HG03045 (cell line): ENCODE data around the gene TJP3.

Source experiments
- ATAC-seq: cut with Tn5 transposase; IDR thresholded peaks from one replicate; pipeline ENCODE4 v1.9.1; 2021; ENCODE audit warnings: mild to moderate bottlenecking, moderate library complexity; ENCODE audit not compliant: unreplicated experiment

TJP3 gene

DNA sequence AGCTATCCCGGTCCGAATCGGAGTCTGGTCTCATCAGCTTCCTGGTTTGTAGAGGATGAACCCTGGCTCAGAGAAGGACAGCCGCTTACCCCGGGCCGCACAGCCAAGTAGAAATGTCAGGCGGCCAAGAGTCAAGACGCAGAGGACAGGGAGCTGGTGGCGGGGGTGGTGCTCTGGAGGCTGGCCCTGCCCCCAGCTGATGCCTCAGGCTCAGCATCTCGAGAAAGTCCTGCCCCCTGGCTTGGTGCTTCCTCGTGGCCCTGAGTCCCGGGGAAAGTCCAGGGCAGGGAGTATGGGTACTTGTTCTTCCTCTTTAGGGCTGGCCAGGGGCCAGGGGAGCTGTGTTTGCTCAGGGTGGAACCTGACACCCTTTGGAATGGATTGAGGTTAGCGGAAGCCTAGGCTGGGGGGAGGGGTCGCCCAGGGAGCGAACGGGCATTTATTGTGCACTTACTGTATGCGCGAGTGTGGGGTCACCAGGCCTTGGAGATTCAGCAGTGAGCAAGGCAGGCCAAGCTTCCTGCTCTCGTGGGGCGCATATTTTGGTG, 2.2 kb downstream of the TJP3 start:
- no peak for ATAC-seq

DNA sequence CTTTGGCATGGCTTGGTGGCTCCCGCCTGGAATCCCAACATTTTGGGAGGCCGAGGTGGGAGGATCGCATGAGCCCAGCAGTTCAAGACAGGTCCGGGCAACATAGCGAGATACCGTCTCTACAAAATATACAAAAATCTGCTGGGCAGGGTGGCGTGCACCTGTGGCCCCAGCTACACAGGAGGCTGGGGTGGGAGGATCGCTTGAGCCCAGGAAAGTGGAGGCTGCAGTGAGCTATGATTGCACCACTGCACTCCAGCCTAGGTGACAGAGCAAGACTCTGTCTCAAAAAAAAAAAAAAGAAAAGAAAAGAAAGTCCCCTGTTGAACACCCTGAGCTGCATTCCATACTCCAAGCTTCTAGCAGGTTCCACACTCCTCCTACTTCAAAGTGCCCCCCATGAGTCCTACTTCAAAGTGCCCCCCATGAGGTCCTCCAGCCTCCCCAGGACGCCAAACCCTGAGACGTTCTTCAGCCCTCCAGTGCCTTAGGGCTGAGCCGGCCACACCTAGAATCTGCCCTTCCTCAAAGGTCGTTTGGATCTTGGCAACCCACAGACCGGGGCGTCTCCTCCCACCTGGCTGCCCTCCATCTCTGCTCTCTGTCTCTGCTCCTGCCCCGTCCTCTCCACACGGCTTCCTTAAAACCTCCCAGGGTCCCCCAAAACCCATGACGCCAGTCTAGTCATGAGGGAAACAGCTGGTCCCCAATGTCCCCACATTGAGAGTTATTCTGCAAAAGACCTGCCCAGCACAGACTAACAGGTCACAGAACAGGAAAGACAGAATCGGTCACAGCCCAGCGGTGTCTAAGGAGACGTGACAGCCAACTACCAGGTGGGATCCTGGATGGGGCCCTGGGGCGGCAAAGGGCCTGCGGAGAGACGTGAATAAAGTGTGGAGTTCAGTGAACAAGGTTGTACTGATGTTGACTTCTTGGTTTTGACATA, 4.8 kb downstream of the TJP3 start:
- ATAC-seq, result no peak

DNA sequence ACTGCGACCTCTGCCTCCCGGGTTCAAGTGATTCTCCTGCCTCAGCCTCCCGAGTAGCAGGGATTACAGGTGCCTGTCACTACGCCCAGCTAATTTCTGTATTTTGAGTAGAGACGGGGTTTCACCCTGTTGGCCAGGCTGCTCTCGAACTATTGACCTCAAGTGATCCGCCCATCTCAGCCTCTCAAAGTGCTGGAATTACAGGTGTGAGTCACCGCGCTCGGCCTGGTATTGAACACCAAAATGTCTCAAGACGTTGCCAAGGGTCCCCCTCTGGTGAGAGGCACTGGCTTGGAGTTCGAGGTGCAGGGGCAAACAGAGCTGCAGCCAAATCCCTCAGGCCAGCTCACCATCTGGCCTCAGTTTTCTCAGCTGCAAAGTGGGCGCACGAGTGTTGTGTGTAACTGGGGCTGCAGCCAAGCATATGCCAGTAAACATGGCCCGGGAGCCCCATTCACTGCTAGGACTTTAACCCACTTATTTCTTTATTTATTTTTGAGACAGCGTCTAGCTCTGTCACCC, 8.0 kb downstream of the TJP3 start:
- no peak for ATAC-seq

DNA sequence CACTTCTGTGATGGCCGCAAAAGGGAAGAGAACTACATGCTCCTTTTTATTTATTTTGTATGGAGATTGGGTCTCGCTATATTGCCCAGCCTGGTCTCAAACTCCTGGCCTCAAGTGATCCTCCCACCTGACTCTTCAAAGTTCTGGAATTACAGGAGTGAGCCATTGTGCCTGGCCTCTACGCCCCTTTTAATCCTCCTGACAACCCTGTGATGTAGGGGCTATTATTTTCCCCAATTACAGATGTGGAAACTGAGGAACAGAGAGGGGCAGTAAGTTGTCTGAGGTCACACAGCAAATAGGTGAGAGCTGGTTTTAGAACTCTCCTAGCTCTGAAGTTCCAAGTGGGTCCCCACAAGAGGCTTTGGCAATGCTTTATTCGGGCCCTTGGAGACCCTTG, 11.7 kb downstream of the TJP3 start:
- ATAC-seq, result no peak

DNA sequence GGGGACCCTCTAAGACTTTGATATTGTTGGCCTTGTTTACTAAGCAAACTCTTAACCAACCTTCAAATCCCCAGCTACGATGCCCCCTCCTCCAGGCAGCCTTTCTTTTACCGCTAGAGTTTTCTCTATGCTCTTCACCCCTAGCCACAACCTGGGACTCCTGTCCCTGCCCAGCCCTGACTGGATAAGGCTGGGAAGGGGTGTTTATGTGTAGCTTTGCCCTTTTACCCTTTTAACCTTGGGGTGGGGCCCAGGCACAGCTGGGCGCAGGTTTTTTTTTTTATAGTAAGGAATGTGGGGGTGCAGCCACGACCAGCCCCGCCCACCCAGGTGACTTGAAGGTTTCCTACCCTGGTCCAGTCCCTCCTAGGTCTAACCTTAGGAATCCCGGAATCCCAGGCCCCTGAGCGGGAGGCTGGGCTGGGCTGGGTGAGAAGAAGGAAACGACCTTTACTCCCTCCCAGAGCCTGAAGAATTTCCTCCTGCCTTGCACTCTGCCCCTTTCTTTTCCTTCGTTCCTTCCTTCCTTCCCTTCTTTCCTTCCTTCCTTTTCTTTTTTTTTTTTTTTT, 12.2 kb downstream of the TJP3 start:
- ATAC-seq, result no peak

DNA sequence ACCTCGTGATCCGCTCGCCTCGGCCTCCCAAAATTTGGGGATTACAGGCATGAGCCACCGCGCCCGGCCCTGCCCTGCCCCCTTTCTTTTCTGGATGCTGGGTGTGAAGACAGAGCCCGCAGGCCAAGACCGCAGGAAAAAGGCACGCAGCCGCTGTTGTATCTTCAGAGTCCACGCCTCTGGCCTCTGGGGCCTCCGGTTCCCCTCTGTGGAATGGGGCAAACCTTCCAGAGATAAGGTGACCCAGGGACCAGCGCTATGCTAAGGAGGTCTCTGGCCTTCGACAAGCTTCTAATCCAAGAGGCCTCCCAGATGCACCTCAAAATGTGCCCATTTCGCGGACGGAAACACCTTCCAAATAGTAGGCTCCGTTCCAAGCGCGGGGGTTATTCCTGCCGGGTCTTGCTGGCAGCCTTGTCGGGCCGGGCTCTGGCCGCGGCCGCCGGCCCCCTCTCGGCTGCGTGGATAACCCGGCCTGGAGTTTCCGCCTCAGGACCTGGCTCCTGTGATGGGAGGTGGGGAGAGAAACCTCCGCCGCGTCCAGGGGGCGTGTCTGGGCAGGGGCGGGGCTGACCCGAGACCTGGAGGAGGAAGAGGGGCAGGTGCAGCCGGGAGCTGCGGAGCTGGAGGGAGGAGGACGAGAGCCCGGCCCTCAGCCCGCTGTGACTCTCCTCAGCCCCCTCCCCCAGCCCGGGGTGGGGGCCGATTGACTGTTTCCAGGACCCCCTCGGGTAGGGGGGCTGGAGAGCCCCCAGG, 13.1 kb downstream of the TJP3 start:
- no peak for ATAC-seq

DNA sequence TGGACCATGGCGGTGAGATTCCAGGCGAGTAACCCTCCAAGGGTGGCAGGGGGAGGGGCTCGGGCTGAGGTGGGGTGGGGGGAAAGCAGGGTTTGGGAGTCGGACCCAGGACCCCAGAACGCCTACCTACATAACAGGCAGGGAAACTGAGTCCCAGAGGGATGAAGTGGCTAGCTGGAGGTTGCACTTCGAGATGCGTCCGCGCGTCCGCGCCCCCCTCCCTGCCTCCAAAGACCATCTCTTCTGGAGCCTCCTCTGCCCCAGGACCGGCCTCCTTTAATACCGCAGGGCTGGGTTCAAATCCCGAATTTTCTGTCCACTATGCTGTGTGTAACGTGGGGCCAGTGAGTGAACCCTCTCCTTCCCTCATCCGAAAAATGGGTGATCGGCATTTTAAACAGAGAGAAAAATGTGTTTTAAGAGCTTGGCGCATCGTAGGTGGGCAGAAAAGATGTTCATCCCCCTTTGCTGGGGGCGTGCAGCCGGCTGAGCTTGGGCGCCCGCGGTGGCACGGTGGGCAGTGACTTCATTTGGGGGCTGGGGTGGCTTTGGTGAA, 13.8 kb downstream of the TJP3 start:
- no peak for ATAC-seq

DNA sequence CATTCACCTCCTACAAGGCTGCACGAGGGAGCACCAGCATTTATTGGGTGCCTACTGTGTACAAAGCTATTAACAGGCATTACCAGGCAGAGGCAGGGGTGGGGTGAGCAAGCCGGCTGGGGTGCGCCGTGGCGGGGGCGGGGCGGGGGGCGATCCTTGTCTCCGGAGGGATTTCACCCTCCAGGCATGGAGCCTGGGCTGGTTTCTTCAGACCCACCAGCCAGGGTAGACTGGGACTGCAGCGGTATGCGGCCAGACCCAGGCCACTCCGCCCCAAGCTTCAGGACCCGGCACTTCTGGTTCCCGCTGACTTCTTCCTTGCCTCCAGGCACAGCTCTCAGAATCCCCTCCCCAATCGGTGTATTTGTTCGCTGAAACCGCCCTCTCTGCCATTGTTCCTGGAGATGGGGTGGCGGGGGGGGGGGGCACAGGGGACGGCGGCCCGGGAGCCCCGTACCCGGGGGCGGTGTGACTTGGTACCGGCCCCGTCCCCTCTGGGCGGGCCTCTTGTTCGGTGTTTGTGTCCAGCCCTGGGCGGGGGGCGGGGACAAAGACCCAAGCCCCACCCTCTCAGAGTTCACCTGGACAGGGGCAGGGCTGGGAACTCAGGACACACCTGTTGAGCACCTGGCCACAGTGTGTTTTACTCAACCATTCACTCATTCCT, 14.4 kb downstream of the TJP3 start:
- no peak for ATAC-seq

DNA sequence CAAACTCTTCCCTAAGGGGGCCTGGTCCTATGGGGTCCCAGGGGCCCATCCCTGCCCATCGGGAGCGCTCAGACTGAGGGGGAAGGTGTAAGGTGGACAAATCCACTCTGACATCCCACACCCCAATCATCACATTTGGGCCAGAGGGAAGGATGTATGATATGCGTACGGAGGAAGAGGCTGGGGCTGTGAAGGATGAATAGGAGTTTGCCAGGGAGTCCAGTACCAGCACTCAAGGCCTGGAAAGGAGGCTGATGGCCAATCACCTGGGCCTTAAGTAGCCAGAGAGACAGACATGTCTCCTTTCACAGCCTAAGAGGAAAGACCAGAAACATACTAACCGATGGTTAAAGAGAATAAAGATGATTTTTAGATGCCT, 14.9 kb downstream of the TJP3 start:
- no peak for ATAC-seq

DNA sequence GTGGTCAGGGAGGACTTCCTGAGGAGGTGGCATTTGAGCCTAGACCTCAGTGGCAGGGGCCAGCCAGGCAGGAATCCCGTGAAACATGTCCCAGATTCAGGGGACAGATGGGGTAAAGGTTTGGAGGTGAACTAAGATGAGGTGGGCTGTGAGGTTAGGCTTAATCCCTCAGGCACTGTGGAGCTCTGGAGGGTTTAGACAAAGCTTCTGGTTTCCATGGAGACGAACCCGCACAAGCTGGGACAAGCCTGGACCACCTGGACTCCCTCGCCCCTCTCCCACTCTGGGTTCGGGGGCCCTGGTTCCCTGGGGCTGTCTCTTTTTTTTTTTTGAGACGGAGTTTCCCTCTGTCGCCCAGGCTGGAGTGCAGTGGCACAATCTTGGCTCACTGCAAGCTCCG, 15.7 kb downstream of the TJP3 start:
- no peak for ATAC-seq

DNA sequence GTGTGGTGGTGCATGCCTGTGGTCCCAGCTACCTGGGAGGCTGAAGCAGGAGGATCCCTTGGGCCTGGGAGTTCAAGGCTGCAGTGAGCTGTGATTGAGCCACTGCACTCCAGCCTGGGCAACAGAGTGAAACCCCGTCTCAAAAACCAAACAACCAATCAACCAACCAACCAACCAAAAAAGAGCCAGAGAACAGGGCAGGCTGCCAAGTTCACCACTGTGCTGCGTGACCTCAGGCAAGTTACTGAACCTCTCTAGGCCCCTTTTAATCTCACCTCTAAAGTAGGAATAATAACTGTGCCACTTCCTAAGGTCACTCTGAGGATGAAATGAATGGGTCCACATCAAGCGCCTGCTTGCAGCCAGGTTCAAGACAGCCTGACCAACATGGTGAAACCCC, 16.9 kb downstream of the TJP3 start:
- no peak for ATAC-seq

DNA sequence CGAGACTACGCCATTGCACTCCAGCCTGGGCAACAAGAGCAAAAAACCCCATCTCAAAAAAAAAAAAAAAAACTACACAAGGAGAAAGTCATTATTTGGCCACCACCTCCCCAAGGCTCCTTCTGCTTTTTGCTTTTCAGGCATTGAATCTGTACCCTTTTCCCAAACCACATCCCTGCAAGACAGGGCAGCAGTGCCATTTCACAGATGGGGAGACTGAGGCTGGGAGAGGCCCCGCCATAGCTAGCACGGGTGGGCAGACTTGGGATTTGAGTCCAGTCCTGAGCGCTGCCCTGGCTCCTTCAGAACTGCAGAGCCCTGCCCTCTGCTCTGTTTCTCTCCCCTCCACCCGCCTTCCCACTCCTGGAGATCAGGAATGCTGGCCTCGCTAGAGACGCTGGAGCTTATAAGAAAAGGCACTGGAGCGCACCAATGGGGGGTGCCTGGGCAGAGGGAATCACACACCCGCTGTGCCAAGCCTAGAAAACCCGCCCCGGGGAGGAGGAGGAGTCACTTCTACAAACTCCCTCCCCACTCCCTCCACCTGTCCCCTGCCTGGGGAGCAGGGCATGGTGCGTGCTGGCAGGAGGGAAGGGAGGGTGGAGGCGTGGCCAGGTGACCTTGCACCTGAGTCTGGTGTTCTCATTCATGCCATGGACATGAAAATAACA, 17.6 kb downstream of the TJP3 start:
- no peak for ATAC-seq

DNA sequence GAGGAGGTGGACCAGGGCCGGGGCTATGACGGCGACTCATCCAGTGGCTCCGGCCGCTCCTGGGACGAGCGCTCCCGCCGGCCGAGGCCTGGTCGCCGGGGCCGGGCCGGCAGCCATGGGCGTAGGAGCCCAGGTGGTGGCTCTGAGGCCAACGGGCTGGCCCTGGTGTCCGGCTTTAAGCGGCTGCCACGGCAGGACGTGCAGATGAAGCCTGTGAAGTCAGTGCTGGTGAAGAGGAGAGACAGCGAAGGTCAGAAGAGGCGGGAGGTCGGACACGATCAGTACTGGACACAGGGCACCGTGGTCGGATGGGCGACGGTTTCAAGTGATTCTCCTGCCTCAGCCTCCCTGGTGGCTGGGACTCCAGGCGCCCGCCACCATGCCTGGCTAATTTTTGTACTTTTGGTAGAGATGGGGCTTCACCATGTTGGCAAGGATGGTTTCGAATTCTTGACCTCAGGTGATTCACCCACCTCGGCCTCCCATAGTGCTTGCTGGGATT, 22.3 kb downstream of the TJP3 start:
- no peak for ATAC-seq

DNA sequence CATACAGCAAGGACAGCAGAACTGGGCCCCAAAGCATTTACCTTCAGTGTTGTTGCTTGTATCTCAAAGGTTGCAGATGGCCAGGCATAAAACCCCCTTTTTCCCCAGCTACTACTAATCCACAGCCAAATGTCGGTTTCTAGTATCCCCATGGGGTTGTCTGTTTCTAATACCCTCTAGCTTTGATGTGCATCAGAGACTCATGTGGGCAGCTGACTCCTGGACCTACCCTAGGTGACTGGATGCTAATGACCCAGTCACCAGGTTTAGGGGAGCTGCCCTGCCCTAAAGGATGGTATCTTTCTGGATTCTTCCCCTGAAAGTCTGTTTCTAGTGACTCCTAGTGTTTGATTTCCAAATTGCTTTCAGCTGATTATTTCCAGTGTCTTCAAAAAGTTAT, 23.9 kb downstream of the TJP3 start:
- ATAC-seq, result no peak

DNA sequence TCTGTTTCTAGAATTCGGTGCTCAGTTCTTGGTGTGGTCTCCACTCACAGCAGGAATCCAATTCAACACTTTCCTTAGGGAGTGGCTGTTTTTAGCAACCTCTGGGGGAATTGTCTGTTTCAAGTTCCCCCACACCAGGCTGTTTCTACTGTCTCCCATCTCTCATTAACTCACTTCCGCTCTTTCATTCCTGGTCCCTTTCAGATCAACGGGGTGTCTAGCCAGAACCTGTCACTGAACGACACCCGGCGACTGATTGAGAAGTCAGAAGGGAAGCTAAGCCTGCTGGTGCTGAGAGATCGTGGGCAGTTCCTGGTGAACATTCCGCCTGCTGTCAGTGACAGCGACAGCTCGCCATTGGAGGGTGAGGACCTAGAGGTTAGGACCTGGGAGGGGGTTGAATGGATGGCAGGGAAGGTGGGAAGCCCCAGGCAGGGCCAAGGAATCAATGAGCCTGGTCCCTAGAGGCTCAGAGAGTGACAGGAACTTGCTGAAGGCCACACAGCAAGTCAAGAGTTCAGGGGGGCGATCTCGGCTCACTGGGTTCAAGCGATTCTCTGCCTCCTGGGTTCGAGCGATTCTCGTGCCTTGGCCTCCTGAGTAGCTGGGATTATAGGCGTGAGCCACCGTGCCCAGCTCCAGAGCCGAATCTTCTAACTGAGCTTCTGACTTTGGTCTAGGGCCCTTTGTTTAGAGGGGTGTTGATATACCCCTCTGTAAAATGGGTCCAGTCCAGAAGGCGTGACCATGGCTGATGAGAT, 25.5 kb downstream of the TJP3 start:
- ATAC-seq, result no peak

DNA sequence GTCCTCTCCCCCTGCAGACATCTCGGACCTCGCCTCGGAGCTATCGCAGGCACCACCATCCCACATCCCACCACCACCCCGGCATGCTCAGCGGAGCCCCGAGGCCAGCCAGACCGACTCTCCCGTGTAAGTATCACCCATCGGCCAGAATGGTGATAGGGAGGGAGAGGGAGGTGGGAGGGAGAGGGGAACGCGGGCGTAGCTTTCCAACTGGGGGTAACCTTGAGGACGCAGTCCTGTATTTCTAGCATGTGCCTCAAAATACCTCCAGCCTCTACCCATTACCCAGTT, 26.1 kb downstream of the TJP3 start:
- ATAC-seq, result no peak

DNA sequence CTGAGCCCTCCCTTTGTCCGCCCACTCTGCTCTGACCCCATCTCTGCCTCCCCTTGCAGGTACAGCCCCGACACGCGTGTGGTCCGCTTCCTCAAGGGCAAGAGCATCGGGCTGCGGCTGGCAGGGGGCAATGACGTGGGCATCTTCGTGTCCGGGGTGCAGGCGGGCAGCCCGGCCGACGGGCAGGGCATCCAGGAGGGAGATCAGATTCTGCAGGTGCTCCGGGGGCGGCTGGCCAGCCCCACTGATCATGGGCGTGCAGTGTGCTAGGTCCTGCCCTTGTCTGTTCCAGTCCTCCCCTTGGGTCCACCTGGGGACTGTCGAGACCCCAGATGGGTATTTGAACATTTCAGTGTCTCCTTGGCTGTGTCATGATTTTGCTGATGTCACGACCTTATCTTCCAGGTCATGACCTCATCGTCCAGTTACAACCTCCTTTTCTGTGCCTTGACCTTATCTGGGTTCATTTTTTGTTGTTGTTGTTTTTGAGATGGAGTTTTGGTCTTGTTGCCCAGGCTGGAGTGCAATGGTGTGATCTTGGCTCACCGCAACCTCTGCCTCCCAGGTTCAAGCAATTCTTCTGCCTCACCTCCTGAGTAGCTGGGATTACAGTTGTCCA, 28.0 kb downstream of the TJP3 start:
- no peak for ATAC-seq

DNA sequence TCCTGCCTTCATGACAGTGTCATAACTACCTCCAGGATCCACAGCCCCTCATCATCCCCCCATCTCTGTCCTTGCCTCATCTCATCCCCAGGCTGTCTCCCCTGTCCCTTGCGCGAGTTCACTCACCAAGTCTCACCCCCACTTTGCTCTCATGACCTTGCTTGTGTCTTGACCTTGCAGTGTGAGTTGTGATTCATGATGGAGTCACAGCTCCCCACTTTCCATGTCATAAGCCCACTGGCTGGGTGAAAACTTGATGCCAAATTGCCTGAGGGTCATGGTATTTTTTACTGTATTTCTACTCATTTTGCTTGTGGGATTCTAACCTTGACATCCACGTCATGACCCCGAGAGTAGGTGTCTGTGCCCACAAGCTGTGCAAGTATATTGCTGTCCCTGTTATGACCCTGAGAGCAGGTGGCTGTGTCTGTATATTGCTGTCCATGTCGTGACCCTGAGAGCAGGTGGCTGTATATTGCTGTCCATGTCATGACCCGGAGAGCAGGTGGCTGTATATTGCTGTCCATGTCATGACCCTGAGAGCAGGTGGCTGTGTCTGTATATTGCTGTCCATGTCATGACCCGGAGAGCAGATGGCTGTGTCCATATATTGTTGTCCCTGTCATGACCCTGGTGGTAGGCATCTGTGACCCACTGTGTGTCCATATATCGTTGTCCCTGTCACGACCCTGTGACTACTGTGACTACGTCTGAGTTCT, 29.5 kb downstream of the TJP3 start:
- ATAC-seq, result no peak
